H1 (cell line): ENCODE results near the gene AAMP.

ENCODE experiments used
- BRCA1 ChIP-seq: IDR thresholded peaks from 2 replicates; pipeline ENCODE4 v1.6.1; 2012; ENCODE audit warnings: low read depth, low read length, improper control_type of control experiment
- RXRA ChIP-seq: IDR thresholded peaks from 2 replicates; pipeline ENCODE4 v1.6.1; 2011; ENCODE audit warnings: low read depth, mild to moderate bottlenecking, low read length, moderate library complexity; ENCODE audit not compliant: insufficient read depth

GRCh38 chr2:218230882-218231281 lies 39.1 kb downstream of the AAMP start:
- TF ChIP-seq BRCA1: no peak
- no peak for TF ChIP-seq RXRA
